NCI-H128 (cell line): ENCODE measurements around the gene ZNF512.

Experiments used
- DNase-seq: peaks from one replicate; lab custom pipeline; 2025; ENCODE audit not compliant: unreplicated experiment; lab: John Stamatoyannopoulos, UW

Gene ZNF512

DNA sequence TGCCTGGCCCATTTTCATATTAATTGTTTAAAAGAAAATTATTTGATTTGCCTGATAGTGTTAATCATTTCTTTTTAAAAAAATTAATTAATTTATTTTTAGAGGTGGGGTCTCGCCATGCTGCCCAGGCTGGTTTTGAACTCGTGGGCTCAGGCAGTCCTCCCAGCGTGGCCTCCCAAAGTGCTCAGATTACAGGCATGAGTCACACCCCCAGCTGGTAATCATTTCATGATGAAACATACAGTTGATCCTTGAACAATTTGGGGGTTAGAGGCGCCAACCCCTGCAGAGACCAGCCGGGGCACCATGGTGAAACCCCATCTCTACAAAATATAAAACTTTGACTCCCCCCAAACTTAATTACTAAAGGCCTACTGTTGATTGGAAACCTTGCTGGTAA is 53.9 kb downstream of the ZNF512 start:
- DNase-seq = no peak

DNA sequence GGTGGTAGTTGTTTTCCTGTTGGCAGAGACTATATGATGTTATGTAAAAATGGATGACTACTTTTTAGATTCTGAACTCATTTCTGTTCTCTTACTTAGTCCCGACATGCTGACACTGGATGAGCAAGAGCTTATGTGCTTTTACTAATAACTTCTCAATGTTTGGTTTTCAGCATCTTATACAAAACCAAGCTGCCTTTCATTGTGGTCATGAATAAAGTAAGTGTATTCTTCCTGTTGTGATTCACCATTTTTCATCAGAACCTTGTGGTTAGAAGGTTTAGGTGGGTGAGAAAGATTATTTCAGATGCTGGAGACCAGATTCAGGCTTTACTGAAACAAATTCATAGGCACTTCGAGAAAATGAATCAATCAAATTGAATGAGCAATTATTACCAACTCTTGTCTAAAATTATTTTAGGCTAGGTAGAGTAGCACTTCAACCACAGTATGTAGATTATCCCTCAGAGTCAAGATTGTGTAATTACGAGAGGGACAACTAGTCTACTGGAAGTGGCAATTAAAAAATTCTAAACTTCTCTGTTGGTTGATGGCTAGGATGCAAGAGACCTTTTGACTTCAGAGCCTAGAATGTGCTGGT is 55.3 kb downstream of the ZNF512 start:
- no peak for DNase-seq

DNA sequence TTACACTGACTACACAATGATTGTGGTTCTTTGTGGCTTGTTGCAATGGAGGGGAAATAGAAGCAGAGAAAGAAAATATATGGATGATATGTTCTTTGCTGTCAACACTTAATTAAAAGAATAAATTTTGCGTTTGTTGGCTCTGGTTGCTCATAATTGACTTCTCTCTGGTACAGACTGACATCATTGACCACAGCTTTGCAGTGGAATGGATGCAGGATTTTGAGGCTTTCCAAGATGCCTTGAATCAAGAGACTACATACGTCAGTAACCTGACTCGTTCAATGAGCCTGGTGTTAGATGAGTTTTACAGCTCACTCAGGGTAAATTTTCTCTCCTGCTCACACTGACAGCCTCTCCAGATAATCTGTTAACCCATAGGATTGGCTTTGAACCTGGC is 55.9 kb downstream of the ZNF512 start:
- no peak for DNase-seq

DNA sequence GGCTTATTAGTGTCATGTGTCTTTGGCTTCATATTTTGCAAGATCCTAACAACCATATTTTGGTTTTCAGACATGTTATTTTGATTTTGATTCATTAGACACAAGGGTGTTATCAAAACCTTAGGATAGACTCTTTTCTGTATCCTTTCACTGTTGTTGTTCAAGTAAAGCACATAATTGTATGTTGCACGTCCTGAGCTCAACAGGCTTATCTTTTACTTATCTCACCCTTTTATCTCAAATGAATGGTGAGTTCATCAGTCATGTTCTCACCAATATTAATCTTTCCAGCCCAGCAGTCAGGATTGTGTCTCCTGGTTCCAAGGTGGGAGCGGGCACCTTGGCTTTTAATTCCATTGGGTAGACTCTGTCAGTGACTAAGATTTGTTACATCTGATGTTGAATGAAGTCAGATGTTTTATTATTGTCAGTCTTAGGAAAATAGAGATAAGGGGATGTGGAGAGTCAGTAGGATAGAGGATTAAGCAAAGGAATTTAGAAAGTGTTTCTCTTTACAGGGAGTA is 57.9 kb downstream of the ZNF512 start:
- DNase-seq = no peak

DNA sequence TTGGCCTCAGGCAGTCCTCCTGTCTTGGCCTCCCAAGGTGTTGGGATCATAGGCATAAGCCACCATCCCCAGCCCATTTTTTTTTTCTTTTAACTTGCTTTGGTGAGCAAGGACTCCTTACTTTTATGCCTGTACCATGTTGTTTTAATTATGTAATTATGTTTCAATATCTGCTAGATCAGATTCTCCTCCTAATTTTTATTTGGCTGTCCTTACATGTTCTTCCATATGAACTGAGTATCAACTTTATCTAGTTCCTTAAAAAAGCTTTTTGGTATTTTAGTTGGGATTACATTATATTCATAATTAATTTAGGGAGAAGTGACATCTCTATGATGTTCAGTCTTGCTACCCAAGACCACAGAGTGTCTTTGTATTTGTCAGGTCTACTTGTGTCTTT is 62.4 kb downstream of the ZNF512 start:
- DNase-seq = no peak

DNA sequence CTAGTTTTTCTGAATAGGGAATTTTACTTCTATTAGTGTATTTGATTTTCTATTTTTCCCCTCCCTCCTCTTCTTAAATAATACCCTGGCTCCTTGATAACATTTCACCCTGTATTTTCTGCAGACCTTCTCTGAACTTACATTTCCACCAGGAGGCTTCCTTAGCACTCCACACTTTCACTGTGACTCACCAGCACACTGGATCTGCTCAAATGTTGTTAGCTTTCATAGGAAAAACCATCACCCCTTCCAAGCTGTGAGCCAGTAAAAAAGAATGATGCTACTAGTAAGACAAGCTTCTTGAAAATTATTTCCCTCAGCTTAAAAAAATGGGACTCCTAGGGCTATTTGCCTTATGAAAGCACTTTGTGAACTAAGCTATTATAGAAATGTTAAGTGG is 64.4 kb downstream of the ZNF512 start:
- DNase-seq = no peak

DNA sequence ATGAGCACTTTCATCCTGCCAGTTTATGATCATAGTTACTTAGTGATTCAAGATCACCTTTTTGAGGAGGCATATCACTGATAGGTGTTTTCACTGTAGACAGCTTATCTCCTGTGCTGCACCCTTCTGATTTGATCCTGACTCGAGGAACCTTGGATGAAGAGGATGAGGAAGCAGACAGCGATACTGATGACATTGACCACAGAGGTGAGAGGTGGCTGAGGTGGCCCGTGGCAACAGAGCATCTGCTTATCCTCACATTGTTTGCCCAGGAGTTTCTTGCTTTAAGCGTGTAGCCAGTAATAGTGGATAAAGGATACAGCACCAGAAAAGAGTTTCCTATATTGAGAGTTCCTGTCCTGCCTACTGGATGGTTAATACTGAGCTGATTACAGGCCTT is 64.9 kb downstream of the ZNF512 start:
- no peak for DNase-seq

DNA sequence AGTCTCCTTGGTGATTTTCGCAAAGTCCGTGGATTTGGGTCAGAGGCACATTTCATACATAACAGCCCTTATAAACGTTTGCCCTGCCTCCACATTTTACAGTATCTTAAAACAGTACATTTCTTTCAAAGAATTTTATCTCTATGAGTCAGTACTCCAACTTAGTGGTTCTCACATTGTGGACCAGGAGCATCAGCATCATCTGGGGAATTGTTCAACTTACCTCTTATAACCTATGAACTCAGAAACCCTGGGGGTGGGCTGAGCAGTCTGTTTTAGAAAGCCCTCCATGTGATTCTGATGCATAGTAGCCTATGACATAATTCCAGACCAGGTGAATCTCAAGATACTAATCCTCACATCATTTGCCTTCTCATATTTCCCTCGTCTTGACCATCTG is 68.2 kb downstream of the ZNF512 start:
- no peak for DNase-seq

DNA sequence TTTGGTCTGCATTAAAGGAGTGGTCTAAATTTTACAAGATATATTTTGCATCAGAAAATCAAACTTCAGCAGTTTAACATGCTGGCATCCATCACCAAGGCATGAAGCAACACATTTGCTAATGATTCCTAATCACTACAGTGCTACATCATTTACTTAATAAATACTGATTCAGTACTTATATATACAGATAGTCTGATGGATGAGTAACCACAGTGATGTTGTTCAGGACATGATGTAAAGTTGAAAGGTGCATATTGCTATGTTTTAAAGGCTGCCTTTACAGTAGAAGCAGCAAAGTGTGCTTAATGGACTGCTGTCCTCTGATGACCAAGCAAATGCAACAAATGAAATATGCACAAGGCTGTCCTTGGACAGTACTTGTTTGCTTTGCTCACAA is 69.5 kb downstream of the ZNF512 start:
- DNase-seq = no peak

DNA sequence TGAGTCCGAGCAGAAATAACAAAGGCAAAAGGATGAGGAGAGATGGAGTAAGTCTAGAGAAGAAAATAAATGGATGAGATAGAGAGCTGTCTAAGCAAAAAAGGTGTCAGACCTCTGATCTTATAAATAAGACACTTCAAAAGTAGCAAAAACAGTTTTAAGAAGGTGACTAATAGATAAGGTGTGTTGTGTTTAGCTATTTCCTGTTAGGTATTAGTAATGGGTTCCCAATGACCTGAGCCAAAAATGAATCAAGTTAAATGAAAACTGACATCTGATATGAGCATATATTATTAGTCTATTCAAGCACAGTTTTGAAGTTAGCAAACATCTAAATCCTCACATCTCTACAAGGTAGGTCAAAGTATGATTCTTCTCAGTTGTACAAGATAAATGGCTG is 69.9 kb downstream of the ZNF512 start:
- DNase-seq = no peak

DNA sequence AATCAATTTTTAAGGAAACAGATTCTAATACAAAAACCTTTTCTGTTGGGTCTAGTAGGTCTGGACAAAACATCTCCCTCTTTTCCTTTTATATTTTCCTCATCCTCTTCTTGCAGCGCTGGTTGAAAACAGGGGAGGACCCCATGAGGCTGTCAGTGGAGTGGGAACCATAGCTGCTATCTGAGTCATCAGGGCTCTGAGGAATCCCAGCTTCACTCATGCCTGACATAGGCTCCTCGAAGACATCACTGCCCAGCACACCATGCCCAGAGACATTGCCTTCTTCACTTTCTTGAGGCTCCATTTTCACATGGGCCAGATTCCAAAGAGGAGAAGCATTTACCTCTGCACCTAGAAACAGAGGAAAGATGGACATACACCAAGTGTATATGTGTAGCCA is 70.6 kb downstream of the ZNF512 start:
- DNase-seq = no peak

DNA sequence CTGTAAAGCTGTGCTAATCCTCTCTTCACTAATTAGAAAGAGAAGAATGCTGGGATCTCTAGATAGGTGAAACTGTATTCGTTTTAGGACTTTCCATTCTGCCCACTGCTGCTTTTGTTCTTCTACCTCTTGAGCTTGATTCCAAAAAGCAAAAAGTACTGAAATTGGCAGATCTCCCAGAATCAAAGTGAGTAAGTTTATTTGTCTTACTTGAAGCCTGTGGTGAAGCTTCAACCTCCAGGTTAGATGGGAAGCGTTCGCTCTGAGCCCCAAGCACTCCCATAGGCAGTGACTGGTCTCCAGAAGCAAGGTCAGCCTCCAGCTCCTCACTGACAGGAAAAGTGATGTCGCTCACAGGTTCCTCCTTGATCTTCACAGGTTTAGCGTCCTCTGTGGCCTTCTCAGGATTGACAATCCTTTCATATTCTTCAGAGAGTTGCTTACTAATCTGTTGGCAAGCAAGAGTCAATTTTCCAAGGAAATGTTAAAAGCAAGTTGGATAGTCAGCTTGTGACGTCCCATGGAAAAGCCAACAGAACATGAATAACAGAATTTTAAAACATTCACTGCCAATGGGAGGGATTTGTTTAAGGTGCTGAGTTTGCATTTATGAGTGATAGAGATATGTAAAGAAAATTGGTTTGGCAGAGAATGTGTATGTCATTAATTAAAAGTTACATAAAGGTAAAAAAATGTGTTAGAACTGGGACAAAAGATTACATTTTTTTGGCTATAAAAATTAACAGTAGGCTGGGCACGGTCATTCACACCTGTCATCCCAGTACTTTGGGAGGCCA is 72.5 kb downstream of the ZNF512 start:
- DNase-seq = no peak

DNA sequence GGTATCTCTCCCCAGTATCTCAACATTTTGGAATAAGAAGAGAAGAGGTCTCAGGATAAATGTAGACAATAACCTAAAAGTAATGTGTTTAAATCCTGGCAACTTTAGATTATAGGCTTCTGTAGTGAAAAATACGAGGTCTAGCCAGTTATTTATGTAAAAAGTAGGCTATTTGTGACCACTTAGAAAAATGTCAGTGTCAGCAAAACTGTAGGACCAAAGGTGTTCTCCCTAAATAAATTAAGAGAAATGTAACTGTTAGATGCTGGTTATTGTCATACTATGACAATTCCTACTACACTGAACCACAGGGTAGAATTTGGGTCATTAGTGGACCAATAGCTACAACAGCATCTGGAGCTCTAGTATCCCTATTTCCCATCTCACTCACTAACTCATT is 78.5 kb downstream of the ZNF512 start:
- no peak for DNase-seq

DNA sequence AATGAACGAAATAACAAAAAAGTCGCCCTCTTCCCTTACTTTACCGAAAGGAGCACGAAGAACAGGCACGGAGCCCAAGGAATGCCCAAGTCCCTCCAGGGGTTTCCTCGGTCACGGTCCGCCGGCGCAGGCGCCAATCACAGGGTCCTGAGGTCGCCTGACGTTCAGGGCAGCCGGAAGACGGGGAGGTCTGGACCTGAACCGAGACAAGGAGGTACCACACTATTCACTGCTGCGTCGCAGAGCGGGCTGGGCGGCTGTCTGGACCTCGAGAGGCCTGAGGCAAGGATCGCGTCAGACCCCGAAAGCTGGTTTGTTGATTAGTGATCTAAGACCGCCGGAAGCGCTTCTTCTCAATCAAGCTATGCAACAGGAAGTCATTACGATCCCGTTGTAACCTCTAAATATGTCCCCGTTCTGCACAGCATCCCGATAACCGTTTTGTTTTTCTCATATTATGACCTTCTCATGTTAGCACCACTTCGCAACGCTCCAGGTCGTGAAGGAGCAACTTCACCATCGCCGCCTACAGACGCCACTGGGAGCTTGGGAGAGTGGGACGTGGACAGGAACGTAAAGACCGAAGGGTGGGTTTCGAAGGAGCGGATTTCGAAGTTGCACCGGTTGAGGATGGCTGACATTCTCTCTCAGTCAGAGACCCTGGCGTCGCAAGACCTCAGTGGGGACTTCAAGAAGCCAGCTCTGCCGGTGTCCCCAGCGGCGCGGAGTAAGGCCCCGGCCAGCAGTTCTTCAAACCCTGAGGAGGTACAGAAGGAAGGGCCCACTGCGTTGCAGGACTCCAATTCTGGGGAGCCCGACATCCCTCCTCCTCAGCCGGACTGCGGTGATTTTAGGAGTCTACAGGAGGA is 80.7 kb downstream of the ZNF512 start, which contains the start of the genes SLC4A1AP and SUPT7L:
TSS of gene SLC4A1AP (plus strand) at position 605 of the 869 bp plus-strand sequence. CDS start at position 631, 26 bp downstream.
TSS of gene SUPT7L (minus strand) at position 330 of the 869 bp plus-strand sequence. CDS start 1,422 bp downstream, outside the sequence.
- peak; percentile 83 for DNase-seq

DNA sequence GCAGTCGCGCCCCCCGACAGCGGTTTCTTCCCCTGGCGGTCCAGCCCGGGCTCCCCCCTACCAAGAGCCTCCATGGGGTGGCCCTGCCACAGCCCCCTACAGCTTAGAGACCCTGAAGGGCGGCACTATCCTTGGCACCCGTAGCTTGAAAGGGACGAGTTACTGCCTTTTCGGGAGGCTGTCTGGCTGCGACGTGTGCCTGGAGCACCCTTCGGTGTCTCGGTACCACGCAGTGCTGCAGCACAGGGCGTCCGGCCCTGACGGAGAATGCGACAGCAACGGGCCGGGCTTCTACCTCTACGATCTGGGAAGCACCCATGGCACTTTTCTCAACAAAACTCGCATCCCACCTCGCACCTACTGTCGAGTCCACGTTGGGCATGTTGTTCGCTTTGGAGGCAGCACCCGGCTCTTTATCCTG is 81.3 kb downstream of the ZNF512 start:
- no peak for DNase-seq

DNA sequence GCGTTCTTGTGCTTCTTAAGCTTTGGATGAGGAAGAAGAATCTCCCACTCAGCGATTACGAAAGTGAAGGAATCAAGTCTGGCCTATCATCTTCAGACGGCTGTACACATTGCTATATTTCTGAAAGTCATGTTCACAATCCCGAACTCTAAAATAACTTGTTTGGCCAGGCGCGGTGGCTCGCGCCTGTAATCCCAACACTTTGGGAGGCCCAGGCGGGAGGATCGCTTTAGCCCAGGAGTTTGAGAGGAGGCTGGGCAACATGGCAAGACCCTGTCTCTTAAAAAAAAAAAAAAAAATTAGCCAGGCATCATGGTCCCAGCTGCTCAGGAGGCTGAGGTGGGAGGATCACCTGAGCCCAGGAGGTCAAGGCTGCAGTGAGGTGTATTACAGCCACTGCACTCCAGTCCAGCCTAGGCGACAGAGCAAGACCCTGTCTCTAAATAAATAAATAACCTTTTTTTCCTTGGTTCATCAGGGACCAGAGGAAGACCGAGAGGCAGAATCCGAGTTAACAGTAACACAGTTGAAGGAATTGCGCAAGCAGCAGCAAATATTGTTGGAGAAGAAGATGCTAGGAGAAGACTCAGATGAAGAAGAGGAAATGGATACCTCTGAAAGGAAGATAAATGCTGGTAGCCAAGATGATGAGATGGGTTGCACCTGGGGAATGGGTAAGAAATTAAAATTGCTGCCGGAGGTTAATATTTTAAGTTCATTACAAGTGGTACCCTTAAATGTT is 82.0 kb downstream of the ZNF512 start:
- DNase-seq = no peak

DNA sequence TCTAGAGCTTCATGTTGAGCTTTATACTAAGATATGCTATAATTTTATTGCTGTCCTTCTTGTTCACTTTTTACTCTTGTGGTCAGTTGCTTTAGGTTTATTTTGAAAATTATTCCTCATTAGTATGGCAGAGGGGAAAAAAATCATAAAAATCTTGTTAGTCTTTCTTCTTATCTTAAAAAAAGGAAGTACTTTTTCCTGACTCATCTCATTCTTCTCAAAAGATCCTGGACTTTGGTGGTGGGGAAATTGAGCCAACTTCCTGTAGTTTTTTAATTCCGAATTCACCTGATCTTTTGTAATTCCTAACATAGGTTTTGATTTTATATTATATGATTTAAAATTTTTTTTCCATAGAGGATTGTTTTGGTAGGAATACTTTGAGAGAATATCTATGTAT is 84.6 kb downstream of the ZNF512 start:
- DNase-seq = no peak

DNA sequence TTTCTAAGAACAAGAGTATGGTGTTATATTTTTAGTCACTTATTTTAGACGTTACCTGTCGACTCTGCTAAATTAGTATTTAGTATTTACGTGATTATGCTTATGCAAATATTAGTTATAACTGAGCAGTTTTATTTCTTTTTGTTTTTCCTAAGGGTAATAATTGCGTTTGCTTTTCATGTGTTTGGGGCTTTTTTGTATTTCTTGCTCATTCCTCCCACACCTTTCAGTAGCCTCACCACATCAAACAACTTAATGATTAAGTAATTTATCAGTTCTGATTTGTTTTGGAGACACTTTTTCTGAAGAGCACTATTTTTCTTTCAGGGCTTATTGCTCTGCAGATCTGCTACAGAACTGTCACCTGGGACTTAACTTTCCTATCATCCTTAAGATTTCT is 88.4 kb downstream of the ZNF512 start:
- no peak for DNase-seq
